Smooth muscle cell (in vitro differentiated cells): Measurements from ENCODE around the gene ZNF282. TPM values are rescaled to one million over a fixed set of nuclear protein-coding genes. Genes with fewer than 3 reads are reported as not detected.

Experiments used
- DNase-seq: peaks from one replicate; lab custom pipeline; 2025; ENCODE audit not compliant: unreplicated experiment; lab: John Stamatoyannopoulos, UW
- H2AFZ ChIP-seq: fragments of 200-600 bp; sonication (generic); 2 replicates; pipeline ENCODE4 v1.6.0; 2016; ENCODE audit warnings: antibody characterized with exemption, low read depth, mild to moderate bottlenecking
- H3F3A ChIP-seq: fragments of 200-600 bp; sonication (generic); 2 replicates; pipeline ENCODE4 v1.6.0; 2017; ENCODE audit warnings: antibody characterized with exemption, low read depth
- H3K27ac ChIP-seq: fragments of 200-600 bp; sonication (generic); 2 replicates; pipeline ENCODE4 v1.5.1; 2016; ENCODE audit warnings: low read depth, mild to moderate bottlenecking
- H3K27me3 ChIP-seq: fragments of 200-600 bp; sonication (generic); 2 replicates; pipeline ENCODE4 v1.6.1; 2016; ENCODE audit warnings: low read depth, mild to moderate bottlenecking
- H3K36me3 ChIP-seq: fragments of 200-600 bp; sonication (generic); 2 replicates; pipeline ENCODE4 v1.5.1; 2016; ENCODE audit warnings: low read depth
- H3K4me1 ChIP-seq: fragments of 200-600 bp; sonication (generic); 2 replicates; pipeline ENCODE4 v1.5.1; 2016; ENCODE audit warnings: low read depth
- H3K4me2 ChIP-seq: fragments of 200-600 bp; sonication (generic); 2 replicates; pipeline ENCODE4 v1.6.0; 2016; ENCODE audit warnings: mild to moderate bottlenecking
- H3K4me3 ChIP-seq: fragments of 200-600 bp; sonication (generic); 2 replicates; pipeline ENCODE4 v1.5.1; 2016; ENCODE audit warnings: mild to moderate bottlenecking
- H3K79me2 ChIP-seq: fragments of 200-600 bp; sonication (generic); 2 replicates; pipeline ENCODE4 v1.6.0; 2016; ENCODE audit warnings: low read depth, mild to moderate bottlenecking
- H3K9ac ChIP-seq: fragments of 200-600 bp; sonication (generic); 2 replicates; pipeline ENCODE4 v1.6.0; 2016; ENCODE audit warnings: low read depth
- H3K9me3 ChIP-seq: fragments of 200-600 bp; sonication (generic); replicated peaks from 2 replicates; pipeline ENCODE4 v1.5.1; 2016; ENCODE audit warnings: low read depth
- H4K20me1 ChIP-seq: fragments of 200-600 bp; sonication (generic); 2 replicates; pipeline ENCODE4 v1.6.0; 2016; ENCODE audit warnings: low read depth
- WGBS: methylation state at CpG from one replicate; pipeline ENCODE4 v1.1.7; 2016; ENCODE audit warnings: low lambda C conversion rate; 5-methylcytosine and 5-hydroxymethylcytosine counted together
- polyA plus RNA-seq: library from polyadenylated mRNA; unstranded; fragments of >200 nt; fragmentation: Nextera tagmentation; extraction: Ambion mirVana; gene quantifications from 2 replicates; pipeline ENCODE4 v1.2.1, GENCODE V29; 2016
- total RNA-seq: library from RNA; depleted of rRNA; stranded (reverse); fragments of >200 nt; gene quantifications from 2 replicates; pipeline ENCODE4 v1.2.3, GENCODE V29; 2014
- TF ChIP-seq, protein P1 (sequence below): fragments of 200-600 bp; sonication (generic); IDR thresholded peaks from 2 replicates; pipeline ENCODE4 v1.5.1; 2017; ENCODE audit warnings: borderline replicate concordance, mild to moderate bottlenecking, antibody characterized with exemption; ENCODE audit not compliant: insufficient read depth, poor library complexity, severe bottlenecking

The ZNF282 gene
- total and polyA plus RNA-seq, 2 experiments from 2014 or later = 5.0 to 8.9 TPM

DNA sequence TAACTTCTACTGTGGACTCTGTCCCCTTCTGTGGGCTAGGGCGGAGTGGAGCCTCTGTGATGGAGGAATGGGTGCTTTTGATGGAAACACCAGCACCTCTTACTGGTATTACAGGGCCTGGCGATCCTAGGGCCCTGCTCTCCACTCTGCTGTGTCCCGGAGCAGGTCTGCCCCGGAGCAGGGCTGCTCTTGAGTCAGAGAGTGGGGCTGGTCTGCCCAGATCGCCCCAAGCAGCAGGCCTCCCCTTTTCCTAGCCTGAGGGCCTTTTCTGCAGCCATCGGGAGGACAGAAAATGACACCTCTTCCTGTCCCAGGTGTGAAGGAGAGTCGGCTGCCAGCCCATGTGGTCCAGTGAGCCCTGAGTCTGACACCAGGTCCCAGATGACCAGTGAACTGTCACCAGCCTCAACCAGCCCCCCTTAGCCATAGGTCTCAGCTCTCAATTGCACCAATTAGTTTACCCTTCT is 1.4 kb downstream of the ZNF282 start:
- H2AFZ ChIP-seq = no peak overlapping the region
- H3K4me3 ChIP-seq = peak overlapping the region; percentile 97
- no peak for DNase-seq
- H3K9ac ChIP-seq = peak overlapping the region; percentile 73
- TF ChIP-seq, protein P1, sequence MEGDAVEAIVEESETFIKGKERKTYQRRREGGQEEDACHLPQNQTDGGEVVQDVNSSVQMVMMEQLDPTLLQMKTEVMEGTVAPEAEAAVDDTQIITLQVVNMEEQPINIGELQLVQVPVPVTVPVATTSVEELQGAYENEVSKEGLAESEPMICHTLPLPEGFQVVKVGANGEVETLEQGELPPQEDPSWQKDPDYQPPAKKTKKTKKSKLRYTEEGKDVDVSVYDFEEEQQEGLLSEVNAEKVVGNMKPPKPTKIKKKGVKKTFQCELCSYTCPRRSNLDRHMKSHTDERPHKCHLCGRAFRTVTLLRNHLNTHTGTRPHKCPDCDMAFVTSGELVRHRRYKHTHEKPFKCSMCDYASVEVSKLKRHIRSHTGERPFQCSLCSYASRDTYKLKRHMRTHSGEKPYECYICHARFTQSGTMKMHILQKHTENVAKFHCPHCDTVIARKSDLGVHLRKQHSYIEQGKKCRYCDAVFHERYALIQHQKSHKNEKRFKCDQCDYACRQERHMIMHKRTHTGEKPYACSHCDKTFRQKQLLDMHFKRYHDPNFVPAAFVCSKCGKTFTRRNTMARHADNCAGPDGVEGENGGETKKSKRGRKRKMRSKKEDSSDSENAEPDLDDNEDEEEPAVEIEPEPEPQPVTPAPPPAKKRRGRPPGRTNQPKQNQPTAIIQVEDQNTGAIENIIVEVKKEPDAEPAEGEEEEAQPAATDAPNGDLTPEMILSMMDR = no peak
- peaks cover 8% of the 10 kb centered on the region for H3K36me3 ChIP-seq
- H3K9me3 ChIP-seq = no peaks in the 10 kb centered on the region
- H3F3A ChIP-seq = no peaks in the 10 kb centered on the region
- no peaks in the 10 kb centered on the region for H3K27me3 ChIP-seq
- WGBS = 28% methylated on average over 7 of the region's 7 CpGs
- H3K4me1 ChIP-seq = peaks cover 9% of the 10 kb centered on the region
- H3K79me2 ChIP-seq = peaks cover 31% of the 10 kb centered on the region
- H4K20me1 ChIP-seq = peaks cover 19% of the 10 kb centered on the region
- peak overlapping the region; percentile 99 for H3K4me2 ChIP-seq
- H3K27ac ChIP-seq = peak overlapping the region; percentile 19

DNA sequence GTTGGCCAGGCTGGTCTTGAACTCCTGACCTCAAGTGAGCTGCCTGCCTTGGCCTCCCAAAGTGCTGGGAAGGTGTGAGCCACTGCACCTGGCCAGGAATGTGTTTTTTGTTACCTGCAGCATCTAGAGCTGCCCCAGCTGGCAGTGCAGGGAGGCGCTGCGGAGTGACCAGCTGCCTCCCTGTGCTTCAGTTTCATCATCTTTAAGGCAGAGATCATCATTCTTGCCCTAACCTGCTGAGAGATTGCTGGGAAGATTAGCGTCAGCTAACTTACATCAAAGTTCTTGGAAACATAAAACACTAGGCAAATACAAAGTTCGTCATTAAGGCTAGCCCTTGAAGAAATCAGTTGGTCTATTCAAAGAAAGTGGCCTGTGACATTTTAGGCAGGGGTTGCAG is 2.3 kb downstream of the ZNF282 start:
- no peak for DNase-seq
- no peak overlapping the region for H3K4me3 ChIP-seq
- WGBS = 71% methylated on average over 4 of the region's 4 CpGs
- no peaks in the 10 kb centered on the region for H3K9me3 ChIP-seq
- H3K4me2 ChIP-seq = peak overlapping the region; percentile 99
- peaks cover 9% of the 10 kb centered on the region for H3K4me1 ChIP-seq
- no peaks in the 10 kb centered on the region for H3F3A ChIP-seq
- peaks cover 8% of the 10 kb centered on the region for H3K36me3 ChIP-seq
- TF ChIP-seq, protein P1 = no peak
- H3K79me2 ChIP-seq = peaks cover 31% of the 10 kb centered on the region
- H3K27ac ChIP-seq = no peak overlapping the region
- no peak overlapping the region for H2AFZ ChIP-seq
- no peak overlapping the region for H3K9ac ChIP-seq
- no peaks in the 10 kb centered on the region for H3K27me3 ChIP-seq
- peaks cover 19% of the 10 kb centered on the region for H4K20me1 ChIP-seq

DNA sequence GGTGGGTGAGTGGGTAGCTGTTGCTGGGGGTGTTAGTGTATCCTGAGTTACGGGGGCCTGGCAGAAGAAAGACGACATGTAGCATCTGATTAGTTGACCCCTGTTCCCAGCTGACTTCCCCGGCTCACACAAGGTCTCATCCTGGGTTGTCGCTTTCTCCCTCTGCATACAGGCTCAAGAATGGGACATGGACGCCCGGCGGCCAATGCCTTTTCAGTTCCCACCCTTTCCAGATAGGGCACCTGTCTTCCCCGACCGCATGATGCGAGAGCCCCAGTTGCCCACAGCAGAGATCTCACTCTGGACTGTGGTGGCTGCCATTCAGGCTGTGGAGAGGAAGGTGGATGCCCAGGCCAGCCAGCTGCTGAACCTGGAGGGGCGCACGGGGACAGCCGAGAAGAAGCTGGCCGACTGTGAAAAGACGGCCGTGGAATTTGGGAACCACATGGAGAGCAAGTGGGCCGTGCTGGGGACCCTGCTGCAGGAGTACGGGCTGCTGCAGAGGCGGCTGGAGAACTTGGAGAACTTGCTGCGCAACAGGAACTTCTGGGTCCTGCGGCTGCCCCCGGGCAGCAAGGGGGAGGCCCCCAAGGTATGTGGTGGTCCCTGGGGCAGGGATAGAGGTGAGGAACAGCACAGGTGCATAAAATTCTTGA is 2.9 kb downstream of the ZNF282 start:
- peaks cover 9% of the 10 kb centered on the region for H3K4me1 ChIP-seq
- H3F3A ChIP-seq = no peaks in the 10 kb centered on the region
- no peak overlapping the region for H2AFZ ChIP-seq
- no peak overlapping the region for H3K27ac ChIP-seq
- peaks cover 8% of the 10 kb centered on the region for H3K36me3 ChIP-seq
- H3K4me2 ChIP-seq = no peak overlapping the region
- 96% methylated on average over 22 of the region's 22 CpGs for WGBS
- peaks cover 19% of the 10 kb centered on the region for H4K20me1 ChIP-seq
- no peak overlapping the region for H3K4me3 ChIP-seq
- no peaks in the 10 kb centered on the region for H3K9me3 ChIP-seq
- H3K9ac ChIP-seq = no peak overlapping the region
- TF ChIP-seq, protein P1 = no peak
- no peaks in the 10 kb centered on the region for H3K27me3 ChIP-seq
- H3K79me2 ChIP-seq = peaks cover 31% of the 10 kb centered on the region
- DNase-seq = no peak
